Mesodermal cell (in vitro differentiated cells): ENCODE measurements around the gene EYS.

ENCODE experiments used
- H3K27ac ChIP-seq: 2 replicates; pipeline ENCODE4 v1.7.0; 2013; ENCODE audit warnings: mild to moderate bottlenecking, low read depth, low read length, moderate library complexity; ENCODE audit not compliant: severe bottlenecking
- H3K36me3 ChIP-seq: 2 replicates; pipeline ENCODE4 v1.7.1; 2013; ENCODE audit warnings: mild to moderate bottlenecking, low read length, moderate library complexity; ENCODE audit not compliant: control insufficient read depth, insufficient read depth
- H3K4me1 ChIP-seq: one replicate; pipeline ENCODE4 v1.7.1; 2013; ENCODE audit warnings: mild to moderate bottlenecking, low read length; ENCODE audit not compliant: insufficient read depth, control insufficient read depth, poor library complexity, severe bottlenecking
- H3K4me3 ChIP-seq: 2 replicates; pipeline ENCODE4 v1.7.0; 2013; ENCODE audit warnings: low read length, control low read depth, mild to moderate bottlenecking; ENCODE audit not compliant: insufficient read depth, poor library complexity, severe bottlenecking; ENCODE audit errors: extremely low read depth
- H3K9me3 ChIP-seq: 2 replicates; pipeline ENCODE4 v1.7.1; 2013; ENCODE audit warnings: mild to moderate bottlenecking, low read length, moderate library complexity; ENCODE audit not compliant: control insufficient read depth
- WGBS, 2 experiments: methylation state at CpG; one replicate each; pipeline ENCODE4 v1.1.5; 2013; ENCODE audit warnings: missing lambda C conversion rate in 2 of 2; ENCODE audit not compliant: insufficient coverage in 2 of 2; 5-methylcytosine and 5-hydroxymethylcytosine counted together

EYS gene

DNA sequence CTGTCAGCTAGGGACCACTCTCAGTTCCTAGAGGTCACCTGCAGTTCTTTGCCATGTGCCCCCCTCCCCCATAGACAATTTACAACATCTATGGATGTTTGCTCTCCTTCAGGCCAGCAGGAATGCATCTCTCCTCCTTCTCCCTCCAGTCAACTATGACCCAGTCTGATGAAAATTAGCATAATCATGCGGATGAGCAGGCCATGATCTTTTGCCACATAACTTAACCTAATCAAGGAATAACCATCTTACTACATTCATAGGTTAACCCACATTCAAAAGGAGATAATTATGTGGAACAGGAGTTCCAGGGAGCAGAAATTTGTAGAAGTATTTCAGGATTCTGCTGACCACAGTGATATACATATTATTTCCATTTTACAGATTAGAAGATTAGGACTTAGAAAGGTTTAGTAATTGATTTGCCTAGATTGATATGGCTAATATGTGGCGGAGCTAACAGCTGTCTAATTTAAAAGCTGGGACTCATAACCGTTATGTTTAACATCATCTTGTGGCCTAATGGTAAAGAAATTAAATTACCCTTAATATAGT lies 1585.9 kb downstream of the EYS start:
- no peaks in the 10 kb centered on the region for H3K36me3 ChIP-seq
- H3K4me1 ChIP-seq: no peaks in the 10 kb centered on the region
- H3K27ac ChIP-seq: no peak overlapping the region
- 80% methylated on average over 1 of the region's 3 CpGs; no CpG with 5 or more reads in 1 of the 2 experiments for WGBS, 2 experiments
- H3K4me3 ChIP-seq: no peak overlapping the region
- no peaks in the 10 kb centered on the region for H3K9me3 ChIP-seq

- WGBS, 2 experiments: 84% methylated on average over 2 of the region's 3 CpGs; no CpG with 5 or more reads in 1 of the 2 experiments
- H3K4me1 ChIP-seq: no peaks in the 10 kb centered on the region
- H3K4me3 ChIP-seq: no peak overlapping the region
- H3K9me3 ChIP-seq: no peaks in the 10 kb centered on the region
- no peak overlapping the region for H3K27ac ChIP-seq
- H3K36me3 ChIP-seq: no peaks in the 10 kb centered on the region
Measured at GRCh38 chr6:64113704-64114103, 1593.3 kb downstream of the EYS start.

- H3K4me3 ChIP-seq: no peak overlapping the region
- no peaks in the 10 kb centered on the region for H3K9me3 ChIP-seq
- H3K36me3 ChIP-seq: no peaks in the 10 kb centered on the region
- no peak overlapping the region for H3K27ac ChIP-seq
- no peaks in the 10 kb centered on the region for H3K4me1 ChIP-seq
Measured at GRCh38 chr6:64104051-64104450, 1603.0 kb downstream of the EYS start.

DNA sequence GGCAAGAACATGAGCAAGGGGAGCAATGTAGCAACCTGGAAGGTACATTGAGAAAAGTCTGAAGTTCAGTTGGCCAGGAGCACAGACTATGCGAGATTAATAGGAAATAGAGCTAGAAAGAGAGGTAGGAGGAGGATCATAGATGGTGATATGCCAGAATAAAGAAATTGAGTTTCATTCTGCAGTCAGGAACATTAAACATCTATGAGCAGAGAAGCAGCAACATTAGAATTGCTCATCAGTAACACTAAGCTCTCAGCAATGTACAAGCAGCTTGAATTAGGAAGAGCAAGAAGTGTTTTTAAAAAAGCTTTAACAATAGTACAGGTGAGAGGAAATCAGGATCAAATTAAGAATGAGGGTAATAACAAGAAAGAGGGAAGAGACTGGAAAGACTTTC lies 1603.5 kb downstream of the EYS start:
- no peak overlapping the region for H3K4me3 ChIP-seq
- no peaks in the 10 kb centered on the region for H3K9me3 ChIP-seq
- no peaks in the 10 kb centered on the region for H3K36me3 ChIP-seq
- H3K4me1 ChIP-seq: no peaks in the 10 kb centered on the region
- no peak overlapping the region for H3K27ac ChIP-seq
- WGBS, 2 experiments: 80 to 92% methylated on average over 1 of the region's 1 CpG

GRCh38 chr6:64100702-64101303 lies 1606.2 kb downstream of the EYS start:
- 33% methylated on average over 1 of the region's 2 CpGs; no CpG with 5 or more reads in 1 of the 2 experiments for WGBS, 2 experiments
- H3K27ac ChIP-seq: no peak overlapping the region
- no peak overlapping the region for H3K4me3 ChIP-seq
- H3K9me3 ChIP-seq: peaks cover 4% of the 10 kb centered on the region
- H3K4me1 ChIP-seq: no peaks in the 10 kb centered on the region
- no peaks in the 10 kb centered on the region for H3K36me3 ChIP-seq

- H3K36me3 ChIP-seq: no peaks in the 10 kb centered on the region
- H3K27ac ChIP-seq: no peak overlapping the region
- 87 to 94% methylated on average over 2 of the region's 2 CpGs for WGBS, 2 experiments
- no peaks in the 10 kb centered on the region for H3K4me1 ChIP-seq
- H3K9me3 ChIP-seq: no peaks in the 10 kb centered on the region
- no peak overlapping the region for H3K4me3 ChIP-seq
Measured at GRCh38 chr6:64090352-64090751, 1616.7 kb downstream of the EYS start.

- Histone ChIP-seq H3K4me3 (no peak overlapping the region), H3K4me1 (no peaks in the 10 kb centered on the region), H3K36me3 (no peaks in the 10 kb centered on the region), H3K27ac (no peak overlapping the region), H3K9me3 (no peaks in the 10 kb centered on the region)
- 59% methylated on average over 2 of the region's 13 CpGs; no CpG with 5 or more reads in 1 of the 2 experiments for WGBS, 2 experiments
Measured at GRCh38 chr6:64085126-64085525, 1621.9 kb downstream of the EYS start.

DNA sequence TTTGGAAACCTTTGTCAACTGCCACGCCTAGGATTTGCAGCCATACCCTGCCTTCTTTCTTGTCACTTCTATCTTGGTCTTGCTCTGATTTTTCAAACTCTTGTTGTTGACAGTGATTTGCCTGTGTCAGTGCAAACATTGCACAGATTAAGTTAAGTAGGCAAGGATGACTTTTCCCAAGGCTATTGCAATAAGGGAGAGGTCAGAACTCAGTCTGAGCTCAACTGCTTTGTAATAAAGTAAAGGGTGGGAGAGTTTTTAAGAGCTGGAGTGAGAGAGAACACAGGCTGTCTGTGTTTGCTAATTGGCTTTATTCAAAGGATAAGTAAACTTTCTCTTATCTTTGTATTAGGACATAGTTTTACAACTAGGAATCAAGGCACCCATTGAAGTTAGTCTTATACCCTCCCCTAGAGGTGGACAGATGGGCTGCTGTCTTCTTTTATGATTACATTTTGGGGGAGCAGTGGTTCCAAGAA lies 1622.8 kb downstream of the EYS start:
- WGBS, 2 experiments: 83% methylated on average over 1 of the region's 1 CpG; no CpG with 5 or more reads in 1 of the 2 experiments
- H3K4me1 ChIP-seq: no peaks in the 10 kb centered on the region
- no peak overlapping the region for H3K4me3 ChIP-seq
- H3K27ac ChIP-seq: no peak overlapping the region
- H3K9me3 ChIP-seq: no peaks in the 10 kb centered on the region
- H3K36me3 ChIP-seq: no peaks in the 10 kb centered on the region

GRCh38 chr6:64083261-64083660 lies 1623.8 kb downstream of the EYS start:
- Histone ChIP-seq H3K27ac (no peak overlapping the region), H3K36me3 (no peaks in the 10 kb centered on the region), H3K4me3 (no peak overlapping the region), H3K9me3 (no peaks in the 10 kb centered on the region), H3K4me1 (no peaks in the 10 kb centered on the region)
- no CpG with 5 or more reads among the region's 2 CpGs for WGBS, 2 experiments

DNA sequence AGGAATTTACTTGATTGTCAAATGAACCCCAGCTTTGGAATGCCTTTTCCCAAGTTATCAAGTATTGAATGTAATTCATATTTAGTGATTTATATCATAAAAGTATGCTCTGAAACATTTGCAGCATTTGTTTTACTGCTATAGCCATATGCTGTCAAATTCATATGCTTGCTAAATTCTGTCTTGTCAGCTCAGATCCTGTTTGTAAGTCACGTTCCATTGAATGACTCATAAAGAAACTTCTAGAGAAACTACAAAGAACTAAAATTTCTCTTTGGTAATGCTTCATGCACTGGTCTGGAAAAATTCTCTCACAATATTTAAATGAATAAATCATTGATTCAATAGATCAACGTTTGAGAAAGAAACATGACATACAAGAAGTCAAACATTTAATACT lies 1625.6 kb downstream of the EYS start:
- WGBS, 2 experiments: 100% methylated on average over 1 of the region's 2 CpGs; no CpG with 5 or more reads in 1 of the 2 experiments

DNA sequence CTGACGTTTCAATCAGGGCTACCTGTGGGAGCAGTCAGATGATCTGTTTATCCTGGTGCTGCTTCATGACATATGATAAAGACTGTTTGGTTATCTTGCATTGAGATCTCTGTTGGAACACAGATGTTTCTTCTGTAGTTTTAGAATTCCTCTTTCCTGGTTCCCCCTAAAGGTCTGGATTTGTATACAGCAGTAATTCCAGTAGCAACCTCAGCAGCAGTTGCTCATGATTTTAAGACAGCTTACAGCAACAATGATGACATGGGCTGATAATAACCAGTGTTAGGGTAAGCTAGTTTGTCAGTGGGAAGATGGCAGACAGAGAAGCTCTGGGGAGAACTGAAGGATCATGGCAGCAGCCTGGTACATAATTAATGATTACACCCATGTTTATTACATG lies 1632.0 kb downstream of the EYS start:
- no peaks in the 10 kb centered on the region for H3K9me3 ChIP-seq
- H3K4me3 ChIP-seq: no peak overlapping the region
- 60% methylated on average over 1 of the region's 1 CpG; no CpG with 5 or more reads in 1 of the 2 experiments for WGBS, 2 experiments
- H3K4me1 ChIP-seq: no peaks in the 10 kb centered on the region
- no peak overlapping the region for H3K27ac ChIP-seq
- H3K36me3 ChIP-seq: no peaks in the 10 kb centered on the region

More for the DNA sequence above, 1625.6 kb downstream of the EYS start:
- H3K36me3 ChIP-seq: no peaks in the 10 kb centered on the region
- H3K9me3 ChIP-seq: no peaks in the 10 kb centered on the region
- no peaks in the 10 kb centered on the region for H3K4me1 ChIP-seq
- no peak overlapping the region for H3K27ac ChIP-seq
- no peak overlapping the region for H3K4me3 ChIP-seq
